GM12873 (cell line): Measurements from ENCODE around the gene AIFM1.

Experiments used
- TF ChIP-seq, protein P1 (sequence below): IDR thresholded peaks from 2 replicates; pipeline ENCODE4 v1.5.1; 2012; ENCODE audit warnings: low read depth, mild to moderate bottlenecking, moderate library complexity, low read length, control low read depth; ENCODE audit not compliant: insufficient read depth; ENCODE audit errors: missing control alignments

Gene AIFM1

DNA sequence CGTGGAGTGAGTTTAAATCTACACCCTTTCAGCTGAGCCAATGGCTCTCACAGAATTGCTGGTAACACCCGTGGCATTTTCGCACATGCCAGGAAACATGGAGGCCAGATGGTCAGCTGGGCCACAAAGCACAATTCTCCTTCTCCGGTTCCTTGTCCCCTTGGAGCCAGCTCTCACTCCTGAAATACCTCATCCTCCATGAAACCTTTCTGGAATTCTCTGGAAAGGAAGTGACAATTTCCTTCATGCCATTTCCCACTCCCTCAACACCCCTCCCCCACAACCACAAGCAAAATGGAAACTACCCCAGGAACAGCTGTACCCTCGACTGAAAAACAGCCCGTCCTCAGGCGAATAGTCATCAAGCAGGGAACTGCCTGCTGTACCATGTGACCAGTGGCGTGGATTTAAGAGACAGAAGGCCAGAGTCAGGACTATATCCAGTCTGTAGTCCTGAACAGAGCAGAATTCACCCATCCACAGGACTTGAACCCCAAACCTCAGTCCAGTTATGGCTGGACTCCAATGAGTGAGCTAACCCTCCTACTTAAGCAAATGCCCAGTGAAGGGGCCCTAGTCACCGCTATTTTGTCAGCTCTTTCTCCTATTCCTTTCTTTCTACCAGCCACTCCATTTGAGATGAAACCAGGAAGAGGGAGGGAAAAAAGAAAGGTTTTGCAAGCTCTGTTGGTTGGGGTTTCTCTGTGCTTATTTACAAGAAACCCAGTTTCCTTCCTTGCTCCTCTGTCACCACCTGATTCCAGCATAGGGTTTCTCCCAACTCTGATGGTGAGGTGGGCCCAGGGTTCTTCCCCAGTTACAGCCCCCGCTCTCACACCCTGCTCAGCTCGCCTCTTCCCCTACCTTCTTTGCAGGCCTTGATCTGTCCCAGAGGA is 79.8 kb downstream of the AIFM1 start:
- TF ChIP-seq, protein P1, sequence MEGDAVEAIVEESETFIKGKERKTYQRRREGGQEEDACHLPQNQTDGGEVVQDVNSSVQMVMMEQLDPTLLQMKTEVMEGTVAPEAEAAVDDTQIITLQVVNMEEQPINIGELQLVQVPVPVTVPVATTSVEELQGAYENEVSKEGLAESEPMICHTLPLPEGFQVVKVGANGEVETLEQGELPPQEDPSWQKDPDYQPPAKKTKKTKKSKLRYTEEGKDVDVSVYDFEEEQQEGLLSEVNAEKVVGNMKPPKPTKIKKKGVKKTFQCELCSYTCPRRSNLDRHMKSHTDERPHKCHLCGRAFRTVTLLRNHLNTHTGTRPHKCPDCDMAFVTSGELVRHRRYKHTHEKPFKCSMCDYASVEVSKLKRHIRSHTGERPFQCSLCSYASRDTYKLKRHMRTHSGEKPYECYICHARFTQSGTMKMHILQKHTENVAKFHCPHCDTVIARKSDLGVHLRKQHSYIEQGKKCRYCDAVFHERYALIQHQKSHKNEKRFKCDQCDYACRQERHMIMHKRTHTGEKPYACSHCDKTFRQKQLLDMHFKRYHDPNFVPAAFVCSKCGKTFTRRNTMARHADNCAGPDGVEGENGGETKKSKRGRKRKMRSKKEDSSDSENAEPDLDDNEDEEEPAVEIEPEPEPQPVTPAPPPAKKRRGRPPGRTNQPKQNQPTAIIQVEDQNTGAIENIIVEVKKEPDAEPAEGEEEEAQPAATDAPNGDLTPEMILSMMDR, result no peak

DNA sequence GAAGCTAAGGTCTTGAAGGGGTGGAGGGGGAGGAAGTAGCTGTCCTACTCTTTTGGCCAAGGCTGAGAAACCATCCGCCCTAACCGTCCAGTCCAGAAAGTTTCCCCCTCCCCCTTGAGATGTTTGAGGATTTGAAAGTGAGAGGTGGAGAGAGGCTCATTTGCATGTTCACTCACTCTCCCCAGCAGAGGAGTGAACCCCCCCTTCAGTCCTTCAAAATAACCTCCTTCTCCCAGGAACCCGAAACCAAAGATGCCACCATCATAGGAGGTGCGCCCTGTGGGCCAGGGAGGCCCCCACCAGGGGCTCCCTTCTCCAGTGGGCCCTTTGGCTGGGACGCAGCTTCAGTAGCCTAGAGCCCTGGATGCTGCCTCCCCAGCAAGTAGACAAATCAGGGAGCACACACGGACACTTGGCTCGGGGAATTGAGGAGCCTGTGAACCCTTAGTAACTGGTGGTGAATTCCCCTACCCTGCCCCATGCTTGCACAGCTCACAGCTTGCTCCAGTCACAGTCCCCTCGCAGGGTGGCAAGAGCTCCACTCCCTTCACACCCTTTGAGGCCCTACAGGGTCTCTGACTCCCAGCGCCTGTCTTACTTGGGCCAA is 80.9 kb downstream of the AIFM1 start:
- TF ChIP-seq, protein P1, result peak; percentile 7

DNA sequence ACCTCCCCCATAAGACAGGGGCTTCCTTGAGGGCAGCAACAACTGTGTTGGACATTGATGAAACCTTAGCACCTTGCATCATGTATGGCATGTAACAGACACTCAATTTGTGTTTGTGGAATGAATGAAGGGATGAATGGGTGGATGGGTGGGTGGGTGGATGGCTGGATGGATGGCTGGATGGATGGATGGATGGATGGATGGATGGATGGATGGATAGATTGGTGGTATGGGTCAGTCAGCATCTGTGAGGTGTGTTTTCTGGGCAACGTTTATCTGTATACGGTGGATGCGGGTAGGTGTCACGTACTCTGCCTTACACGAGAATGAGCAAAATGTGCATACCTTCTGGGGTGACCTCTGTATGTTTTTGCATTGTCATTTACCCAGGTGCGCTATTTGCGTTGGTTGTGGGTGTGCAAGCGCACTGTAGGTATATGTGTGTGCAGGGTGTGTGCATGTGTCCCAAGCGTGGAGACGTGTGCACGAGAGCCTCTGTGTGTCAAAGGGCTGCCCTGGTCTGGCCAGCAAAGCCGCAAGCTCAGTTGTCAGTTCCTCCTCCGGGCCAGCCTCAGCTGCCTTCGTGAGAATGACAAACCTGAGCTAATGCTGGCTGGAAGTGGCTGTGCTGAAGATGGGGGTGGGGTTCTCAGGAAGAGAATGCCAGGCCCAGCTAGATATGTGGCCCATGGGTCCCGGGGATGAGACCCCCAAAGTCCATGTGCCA is 81.8 kb downstream of the AIFM1 start:
- TF ChIP-seq, protein P1, result no peak

GRCh38 chrX:130083107-130083490 is 82.5 kb downstream of the AIFM1 start:
- TF ChIP-seq, protein P1, result no peak

DNA sequence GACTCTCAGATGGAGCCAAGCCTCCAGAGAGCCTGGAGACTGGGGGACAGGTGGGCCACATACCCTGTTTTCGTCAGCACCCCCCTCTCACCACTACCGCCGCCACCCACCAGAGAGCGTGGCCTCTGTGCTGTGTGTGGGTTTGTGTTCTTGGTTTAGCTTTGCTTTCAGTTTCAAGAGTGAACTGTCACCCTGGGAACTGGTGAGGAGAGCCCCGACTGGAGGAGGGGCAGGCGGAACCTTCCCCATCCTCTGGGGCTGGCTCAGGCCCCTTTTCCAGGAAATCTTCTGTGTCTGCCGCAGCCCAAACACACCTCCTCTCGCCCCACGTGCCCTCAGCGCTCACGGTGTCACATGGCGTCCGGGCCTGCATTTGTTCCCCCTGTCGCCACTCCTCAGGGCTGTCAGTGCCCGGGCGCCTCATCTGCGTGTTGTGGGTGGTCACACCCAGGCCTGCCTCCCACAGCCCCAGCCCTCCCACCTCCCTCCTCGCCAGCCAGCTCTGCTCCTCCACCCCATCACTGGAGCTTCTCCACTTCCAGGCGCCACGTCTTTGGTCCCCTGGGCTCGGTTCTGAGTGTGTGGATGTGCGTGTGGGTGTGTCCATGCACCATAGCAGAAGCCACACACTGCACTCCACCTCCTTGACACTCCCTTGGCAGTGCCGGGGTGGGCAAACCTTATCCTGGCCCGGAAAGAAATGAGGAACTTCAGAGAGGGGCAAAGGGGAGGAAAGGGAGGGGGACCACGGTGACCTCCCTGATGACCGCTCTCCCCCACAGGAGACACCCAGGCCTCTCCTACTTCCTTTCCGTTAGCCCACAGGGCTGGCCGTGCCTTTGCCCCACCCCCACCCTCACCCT is 83.2 kb downstream of the AIFM1 start:
- TF ChIP-seq, protein P1, result peak; percentile 64

DNA sequence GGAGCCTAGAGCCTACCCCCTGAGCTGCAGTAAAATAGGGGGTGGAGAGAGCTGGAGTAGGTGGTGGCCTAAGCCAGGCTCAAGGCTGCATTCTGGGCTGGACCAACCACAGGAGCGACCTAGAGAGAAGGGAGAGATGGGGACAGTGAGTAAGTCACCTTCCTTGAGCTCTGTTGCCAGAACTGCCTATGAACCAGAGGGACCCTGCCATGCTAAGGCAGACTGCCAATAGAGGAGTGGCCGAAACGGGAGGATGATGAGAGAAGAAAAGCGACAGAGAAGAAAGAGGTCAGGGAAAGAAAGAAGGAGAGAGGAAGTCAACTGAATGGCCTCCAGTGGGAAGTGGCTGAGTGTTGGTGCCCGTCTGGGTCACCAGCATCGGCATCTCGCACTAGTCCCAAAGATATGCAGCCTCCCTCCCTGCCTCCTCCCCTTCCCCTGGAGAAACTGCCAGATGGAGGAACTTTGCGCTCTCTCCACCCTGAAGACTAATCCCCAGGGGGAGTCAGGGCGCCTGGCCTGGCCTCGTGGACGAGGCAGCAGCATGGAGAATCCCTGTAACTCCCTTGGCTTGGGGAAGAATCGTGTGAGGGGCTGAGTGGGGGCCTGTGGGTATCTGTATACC is 84.1 kb downstream of the AIFM1 start:
- TF ChIP-seq, protein P1, result no peak
